Fibroblast of the aortic adventitia (primary cell): ENCODE data around the gene ARAP1. TPM values are rescaled to one million over a fixed set of nuclear protein-coding genes. Genes with fewer than 3 reads are reported as not detected.
A peak's percentile ranks its signal among the peaks of the same experiment; 100 is the strongest.

Source experiments
- DNase-seq: peaks from one replicate; pipeline ENCODE4 v3.0.0-alpha.2; 2010; ENCODE audit warnings: low read depth
- H3K4me3 ChIP-seq: 2 replicates; pipeline ENCODE4 v1.5.1; 2011; ENCODE audit warnings: low read depth, mild to moderate bottlenecking, control low read depth, low read length, moderate library complexity
- CTCF ChIP-seq: IDR thresholded peaks from 2 replicates; pipeline ENCODE4 v1.5.1; 2011; ENCODE audit warnings: mild to moderate bottlenecking, low read length, control low read depth, inconsistent platforms; ENCODE audit not compliant: insufficient read depth
- total RNA-seq: library from RNA; depleted of rRNA; stranded (reverse); fragments of >200 nt; gene quantifications from 2 replicates; pipeline ENCODE4 v1.2.3, GENCODE V29; 2012; ENCODE audit warnings: low replicate concordance

Gene ARAP1
- total RNA-seq, 1 donor = 66.9 TPM

DNA sequence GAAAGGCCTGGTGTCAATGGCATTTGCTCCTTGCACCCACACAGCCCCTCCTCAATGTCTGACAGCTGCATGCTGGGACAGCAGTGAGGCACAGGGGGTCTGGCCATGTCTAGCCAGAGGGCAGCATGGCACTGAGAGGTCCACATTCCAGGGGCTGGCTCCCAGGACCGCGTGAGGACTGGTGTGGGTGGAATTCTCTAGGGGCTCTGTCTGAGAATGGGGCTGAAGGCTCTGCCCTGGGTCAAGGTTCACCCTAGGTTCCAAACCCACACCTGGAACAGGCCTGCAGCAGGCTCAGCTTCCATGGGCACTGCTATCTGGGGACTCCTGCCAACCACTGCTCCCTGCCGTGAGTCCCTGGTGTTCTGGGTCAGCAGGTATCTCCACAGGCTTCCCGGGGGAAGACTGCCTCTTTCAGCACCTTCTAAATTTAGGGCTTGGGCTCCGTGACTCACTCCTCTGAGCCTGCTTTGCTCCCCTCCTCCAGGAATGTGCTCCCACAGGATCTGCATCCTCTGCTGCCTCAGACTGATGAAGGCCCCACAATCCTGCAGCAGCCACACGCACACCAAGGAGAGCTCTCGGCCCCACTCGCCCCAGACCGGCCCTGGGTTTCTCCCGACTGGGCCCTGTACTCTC lies 37.4 kb upstream of the ARAP1 start:
- H3K4me3 ChIP-seq = no peak overlapping the region
- no peak for TF ChIP-seq CTCF
- peak; percentile 61 for DNase-seq

- DNase-seq = no peak
- H3K4me3 ChIP-seq = no peak overlapping the region
- no peak for TF ChIP-seq CTCF
Measured at GRCh38 chr11:72788241-72788640, 36.0 kb upstream of the ARAP1 start.

DNA sequence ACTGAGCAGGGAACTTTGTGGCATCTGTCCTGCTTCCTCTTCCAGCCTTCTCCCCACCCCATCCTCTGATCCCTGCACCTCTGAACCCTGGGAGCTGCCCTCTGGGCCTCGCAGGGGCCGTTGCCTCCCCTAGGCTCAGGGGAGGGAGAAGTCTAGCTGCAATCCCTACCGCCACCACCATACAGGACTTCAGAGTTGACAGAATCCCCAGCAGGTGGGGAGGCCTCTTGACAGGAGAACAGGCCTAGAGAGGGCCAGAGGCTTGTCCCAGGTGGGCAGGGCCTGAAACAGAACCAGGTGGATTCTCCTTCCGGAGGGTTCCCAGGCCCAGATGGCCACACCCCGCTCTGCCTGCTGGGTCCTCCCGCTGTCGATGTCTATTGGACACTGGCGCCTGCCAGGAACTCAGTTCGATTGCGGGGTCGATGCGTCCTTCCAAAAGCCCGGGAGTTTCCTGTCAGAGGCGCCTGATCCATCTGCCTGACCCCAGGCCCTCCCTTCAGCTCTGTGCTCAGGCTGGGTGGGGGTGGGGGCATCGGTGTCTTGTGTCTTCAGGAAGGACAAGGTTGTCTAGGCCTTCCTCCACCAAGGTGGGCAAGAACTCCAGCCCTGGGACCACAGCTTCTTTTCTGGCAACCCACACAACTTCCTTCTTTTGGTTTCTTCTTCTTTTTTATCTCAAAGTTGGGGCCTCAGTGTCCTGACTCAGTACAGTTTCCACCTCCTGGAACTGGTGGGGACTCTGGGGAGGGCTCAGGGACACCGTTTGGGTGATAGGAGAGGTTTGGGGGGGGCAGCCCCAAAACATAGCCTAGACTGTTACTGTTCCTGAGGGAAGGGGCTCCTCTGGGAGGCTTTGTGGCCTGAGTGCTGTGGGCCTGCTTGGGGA lies 35.3 kb upstream of the ARAP1 start:
- peak; percentile 9 for TF ChIP-seq CTCF
- no peak for DNase-seq
- H3K4me3 ChIP-seq = no peak overlapping the region

- no peak for TF ChIP-seq CTCF
- DNase-seq = no peak
Measured at GRCh38 chr11:72786305-72787215, 34.4 kb upstream of the ARAP1 start.

GRCh38 chr11:72784662-72785061 lies 32.5 kb upstream of the ARAP1 start:
- no peak for DNase-seq

More at GRCh38 chr11:72786305-72787215, 34.4 kb upstream of the ARAP1 start:
- no peak overlapping the region for H3K4me3 ChIP-seq

More at GRCh38 chr11:72784662-72785061, 32.5 kb upstream of the ARAP1 start:
- no peak overlapping the region for H3K4me3 ChIP-seq
- no peak for TF ChIP-seq CTCF
